Activated naive CD4-positive, alpha-beta T cell treated with Interleukin-2 at 50 U/mL for 16 hours (primary cell): Measurements from ENCODE around the gene PNPLA3.

Experiments used
- DNase-seq: peaks from one replicate; pipeline ENCODE4 v3.0.0-alpha.2; 2020

PNPLA3 gene

DNA sequence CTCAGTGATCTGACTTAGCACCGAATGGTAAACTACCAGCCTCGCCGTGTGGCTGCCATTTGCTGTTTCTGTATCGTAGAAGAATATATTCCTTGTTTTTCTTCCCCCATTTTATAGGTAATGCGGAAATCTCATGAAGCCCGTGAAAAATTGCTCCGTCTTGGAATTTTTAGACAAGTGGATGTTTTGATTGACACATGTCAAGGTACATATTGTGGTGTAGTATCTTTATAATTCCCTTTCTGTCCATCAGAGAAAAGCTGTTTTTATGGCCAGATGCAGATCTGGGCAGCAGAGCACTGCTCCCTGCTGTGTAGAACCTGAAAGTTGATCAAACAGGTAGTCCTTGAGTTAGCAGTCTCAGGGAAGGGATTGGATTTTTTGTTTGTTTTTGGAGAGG lies 45.0 kb downstream of the PNPLA3 start:
- DNase-seq = no peak

DNA sequence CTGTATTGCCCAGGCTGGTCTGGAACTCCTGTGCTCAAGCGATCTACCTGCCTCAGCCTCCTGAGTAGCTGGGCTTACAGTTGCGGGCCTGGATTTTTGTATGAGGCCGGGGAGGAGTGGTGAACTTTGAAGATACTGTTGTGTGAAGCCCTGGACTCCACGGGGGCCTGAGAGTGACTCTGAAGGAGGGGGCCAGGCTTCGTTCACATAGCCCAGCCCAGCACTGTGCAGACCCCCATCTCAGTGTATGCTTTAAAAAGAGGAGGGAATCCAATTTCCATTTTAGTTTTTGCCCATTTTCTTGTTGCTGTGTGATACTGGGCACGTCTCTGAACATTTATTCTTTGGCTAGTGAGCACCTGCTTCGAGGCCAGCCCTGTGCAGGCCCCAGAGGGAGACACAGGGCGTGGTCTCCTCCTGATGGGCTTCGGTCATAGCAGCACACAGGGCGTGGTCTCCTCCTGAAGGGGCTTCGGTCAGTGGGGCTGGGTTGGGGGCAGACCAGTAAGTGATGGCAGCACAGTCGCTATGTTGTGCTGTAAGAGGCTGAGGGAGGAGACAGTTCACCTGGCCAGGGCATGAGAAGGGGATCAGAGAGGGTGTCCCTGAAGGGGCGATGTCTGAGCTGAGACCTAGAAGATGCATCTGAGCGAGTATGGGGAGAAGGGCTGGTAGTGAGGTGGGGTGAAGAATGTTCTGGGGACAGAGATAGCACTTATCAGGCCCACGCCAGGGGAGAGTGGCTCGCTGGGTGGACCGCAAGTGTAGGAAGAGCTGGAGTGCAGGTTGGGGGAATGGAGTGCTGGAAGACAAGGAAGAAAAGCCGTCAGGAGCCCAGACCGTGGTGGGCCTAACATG lies 45.6 kb downstream of the PNPLA3 start:
- no peak for DNase-seq

DNA sequence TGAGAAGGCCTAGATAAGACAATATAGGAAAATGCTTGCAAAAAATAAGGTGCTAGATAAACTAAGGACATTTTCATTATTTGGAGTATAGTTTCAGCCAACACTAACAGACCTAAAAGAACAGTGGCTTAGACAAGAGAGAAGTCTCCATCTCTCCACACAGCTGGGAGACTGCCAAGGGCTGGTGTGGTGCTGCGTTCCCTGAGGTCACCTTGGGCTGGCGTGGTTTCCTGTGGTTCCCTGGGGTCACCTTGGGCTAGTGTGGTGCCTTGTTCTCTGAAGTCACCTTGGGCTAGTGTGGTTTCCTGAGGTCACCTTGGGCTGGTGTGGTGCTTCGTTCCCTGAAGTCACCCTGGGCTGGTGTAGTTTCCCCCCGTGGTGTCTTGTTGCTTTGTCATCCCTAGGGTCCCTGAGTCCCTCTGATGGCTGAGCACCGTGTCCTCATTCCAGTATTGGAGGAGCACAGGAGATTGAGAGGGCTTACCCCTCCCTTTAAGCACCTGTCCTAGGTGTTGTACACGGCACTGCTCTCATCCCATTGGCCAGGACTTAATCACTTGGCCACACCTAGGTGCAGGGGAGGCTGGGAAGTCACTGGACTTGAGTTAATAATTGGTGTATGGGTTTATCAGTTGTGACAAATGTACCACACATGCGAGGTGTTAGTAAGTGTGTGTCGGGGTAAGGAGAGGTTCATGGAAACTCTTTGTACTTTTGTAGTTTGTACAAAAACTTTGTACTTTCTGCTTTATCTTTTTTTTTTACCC lies 46.6 kb downstream of the PNPLA3 start:
- DNase-seq = no peak

DNA sequence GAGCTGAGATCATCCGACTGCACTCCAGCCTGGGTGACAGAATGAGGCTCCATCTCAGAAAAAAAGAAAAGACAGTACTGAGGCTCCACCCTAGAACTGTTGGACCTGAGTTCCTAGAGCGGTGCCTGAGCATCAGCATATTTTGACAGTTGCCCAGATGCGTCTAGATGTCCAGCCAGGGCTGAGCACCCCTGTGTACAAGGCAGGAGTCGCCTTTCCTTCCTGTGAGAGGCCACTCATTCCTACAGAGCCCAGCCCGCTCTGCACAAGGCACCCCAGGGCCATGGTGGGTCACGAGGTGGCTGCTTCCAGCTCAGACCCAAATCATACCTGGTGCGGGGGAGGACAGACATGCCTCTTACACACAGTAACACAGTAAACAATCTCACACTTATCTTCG lies 47.5 kb downstream of the PNPLA3 start:
- no peak for DNase-seq

DNA sequence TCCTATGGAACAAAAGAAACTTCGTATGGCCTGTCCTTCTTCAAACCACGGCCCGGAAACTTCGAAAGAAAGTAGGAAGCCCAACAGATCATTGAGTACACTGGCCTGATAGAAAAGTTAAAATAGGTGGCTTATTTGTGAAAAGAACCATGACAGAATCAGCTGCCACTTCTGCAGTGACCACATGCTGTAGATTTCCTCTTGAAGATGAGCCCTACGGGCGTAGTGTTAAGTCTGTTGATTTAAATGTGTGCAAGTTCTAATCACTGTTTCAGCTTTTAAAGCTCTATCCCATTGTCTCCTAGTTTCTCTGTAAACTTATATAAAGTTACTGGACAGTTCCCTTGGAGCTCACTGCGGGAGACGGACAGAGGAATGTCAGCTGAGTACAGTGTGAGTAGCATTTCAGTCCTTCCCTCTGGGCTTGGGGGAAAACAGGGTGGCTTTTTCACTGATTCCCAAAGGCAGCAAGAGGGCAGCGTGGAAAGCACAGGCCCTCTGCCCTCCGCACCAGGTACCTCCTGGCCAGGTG lies 49.4 kb downstream of the PNPLA3 start:
- no peak for DNase-seq

DNA sequence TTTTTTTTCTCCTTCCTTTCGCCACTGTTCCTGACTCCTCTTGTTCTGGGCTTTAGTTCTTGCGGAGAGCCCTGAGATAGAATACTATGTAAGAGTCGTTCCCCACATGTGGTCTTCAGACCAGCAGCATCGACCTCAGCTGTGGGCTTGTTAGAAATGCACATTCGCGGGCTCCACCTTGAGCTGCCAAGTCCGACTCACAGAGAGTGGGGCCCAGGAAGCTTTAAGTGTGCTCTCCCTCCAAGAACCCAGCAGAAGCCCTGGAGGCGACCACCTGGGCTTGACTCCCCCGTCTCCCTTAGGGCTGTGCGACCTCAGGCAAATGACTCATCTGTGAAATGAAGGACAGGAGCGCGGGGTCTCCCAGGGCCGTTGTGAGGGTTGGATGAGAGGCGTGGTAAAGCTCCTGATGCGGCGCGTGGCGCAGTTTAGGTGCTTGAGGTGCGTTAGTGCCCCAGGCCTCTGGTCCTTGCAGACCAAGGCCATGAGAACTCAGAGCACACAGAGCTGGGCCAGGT lies 50.5 kb downstream of the PNPLA3 start:
- DNase-seq = no peak

DNA sequence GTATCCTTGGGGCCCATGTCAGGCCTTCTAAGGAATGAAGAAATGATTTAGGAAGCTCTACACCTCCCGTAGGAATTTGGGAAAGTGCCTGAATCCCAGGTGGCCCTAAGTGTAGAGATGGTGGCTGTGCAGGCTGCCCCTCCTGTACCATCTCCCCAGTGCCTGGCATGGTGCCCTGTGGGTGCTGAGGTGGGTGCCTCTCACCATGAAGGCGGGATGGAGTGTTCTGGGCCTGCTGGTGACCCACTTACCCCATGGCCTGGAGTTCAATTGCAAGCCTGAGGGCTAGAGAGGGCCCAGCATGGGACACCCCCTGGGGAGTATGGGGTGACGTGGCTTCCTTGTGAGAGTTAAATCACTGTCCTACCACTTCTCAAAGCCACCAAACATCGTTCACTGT lies 51.4 kb downstream of the PNPLA3 start:
- DNase-seq = no peak

DNA sequence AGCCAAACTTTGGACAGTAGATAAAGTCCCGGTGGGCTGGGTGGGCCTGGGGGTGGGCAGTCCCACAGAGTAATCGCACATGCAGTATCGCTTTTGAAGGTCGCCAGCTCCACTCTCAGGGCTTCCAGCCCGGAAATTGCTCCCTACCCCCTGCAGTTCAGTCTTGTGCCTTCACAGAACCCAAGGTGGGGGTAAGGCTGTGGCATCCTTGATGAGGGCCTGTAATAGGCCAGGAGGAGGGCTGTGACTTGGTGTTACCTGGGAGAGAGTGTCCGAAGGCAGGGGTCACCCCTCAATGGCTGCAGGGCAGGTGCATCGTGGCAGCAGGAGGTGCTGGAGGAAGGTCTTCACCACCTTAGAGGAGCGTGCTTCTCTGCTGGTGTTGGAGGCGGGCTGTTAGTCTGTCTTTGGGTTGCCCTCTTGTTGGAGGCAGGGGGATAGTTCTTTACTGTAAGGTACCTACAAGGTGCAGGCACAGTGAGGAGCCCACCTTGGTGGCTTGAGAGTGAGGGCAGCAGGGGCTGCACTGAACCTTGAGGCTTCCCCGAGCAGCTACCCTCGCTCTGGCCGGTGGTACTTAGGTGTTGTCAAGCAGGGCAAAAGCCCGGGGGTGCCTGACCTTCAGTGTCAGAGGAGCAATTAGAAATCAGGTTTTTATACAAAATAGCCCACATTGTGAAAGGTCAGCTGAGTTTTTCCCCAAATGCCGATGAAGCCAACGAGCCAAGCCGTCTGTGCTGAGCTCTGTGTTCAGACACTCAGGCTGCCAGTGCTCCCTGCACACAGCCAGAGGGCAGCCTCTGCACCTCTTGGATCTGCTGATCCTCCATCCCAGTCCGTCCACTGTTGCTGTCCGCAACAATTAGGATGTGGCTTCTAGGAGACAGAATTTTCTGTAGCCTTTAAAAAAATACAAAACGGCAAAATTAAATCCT lies 53.5 kb downstream of the PNPLA3 start:
- no peak for DNase-seq

DNA sequence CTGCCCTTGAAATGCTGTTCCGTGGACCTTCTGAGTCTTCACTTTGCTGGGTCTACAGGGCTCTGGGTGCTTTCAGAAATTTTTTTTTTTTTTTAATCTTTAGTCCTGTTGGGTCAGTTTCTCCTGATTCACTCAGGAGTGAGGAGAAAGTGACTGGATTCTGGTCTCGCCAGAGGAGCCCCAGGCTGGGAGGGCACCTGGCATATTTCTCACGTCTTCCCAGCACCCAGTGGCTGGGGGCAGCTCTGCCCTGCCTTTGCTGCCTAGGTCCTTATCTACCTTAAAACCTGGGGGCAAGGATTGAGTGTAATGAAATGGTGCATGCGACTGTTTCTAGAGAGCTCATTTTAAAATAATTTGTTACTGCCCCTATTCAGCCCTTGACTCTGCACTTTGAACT lies 55.0 kb downstream of the PNPLA3 start:
- DNase-seq = no peak

DNA sequence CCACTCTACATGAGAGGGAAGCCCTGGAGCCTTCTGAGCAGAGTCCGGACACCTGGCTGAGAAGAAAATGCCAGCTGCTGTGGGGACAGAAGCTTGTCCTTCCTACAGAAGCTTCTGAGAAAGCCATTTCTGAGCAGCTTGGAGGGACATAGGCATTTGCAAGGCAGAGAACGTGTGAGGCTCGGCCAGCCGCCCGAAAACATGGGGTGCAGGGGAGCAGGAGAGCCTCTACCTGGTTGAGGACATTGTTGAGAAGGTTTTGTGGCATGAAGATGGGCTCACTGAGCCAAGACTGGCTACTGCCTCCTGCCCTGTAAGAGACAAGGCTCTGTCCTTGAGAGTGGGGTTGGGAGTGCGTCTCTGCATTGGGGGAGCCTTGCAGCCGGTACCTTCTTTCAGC lies 57.0 kb downstream of the PNPLA3 start:
- no peak for DNase-seq

DNA sequence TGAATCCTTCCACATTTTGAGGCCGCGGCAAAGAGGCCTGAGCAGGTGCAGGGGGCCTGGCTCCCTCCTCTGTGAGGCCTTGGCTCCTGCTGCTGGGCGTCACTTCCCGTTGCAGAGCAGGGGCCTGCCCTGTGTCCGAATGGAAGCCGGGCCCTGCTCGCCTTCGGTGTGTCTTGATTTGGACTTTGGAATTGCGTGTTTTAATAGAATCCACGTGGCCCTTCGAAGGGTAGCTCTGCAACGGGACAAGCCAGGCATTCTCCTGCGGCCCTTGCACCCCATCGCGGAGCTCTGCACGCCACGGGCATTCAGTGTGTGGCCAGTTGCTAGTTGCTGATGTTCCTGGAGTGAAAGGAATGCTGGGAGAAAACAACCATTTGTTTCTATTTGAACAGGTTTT lies 57.4 kb downstream of the PNPLA3 start:
- DNase-seq = no peak

DNA sequence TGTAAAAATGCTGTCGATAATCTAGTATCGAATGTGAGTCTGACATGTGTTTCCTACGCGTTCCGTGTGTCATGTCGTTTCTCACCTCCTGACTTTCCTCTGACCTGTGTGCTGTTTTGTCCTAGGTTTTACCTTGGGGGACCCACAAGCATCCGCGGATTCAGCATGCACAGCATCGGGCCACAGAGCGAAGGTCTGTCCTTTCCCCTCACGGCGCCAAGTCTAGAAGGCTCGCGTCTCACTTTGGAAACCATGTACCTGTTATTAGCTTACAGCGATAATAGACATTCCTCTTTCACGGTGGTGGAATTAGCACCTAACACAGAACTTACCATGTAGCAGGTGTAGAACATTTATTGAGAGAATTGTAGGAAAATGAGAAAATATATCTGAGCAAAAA lies 60.2 kb downstream of the PNPLA3 start:
- no peak for DNase-seq

DNA sequence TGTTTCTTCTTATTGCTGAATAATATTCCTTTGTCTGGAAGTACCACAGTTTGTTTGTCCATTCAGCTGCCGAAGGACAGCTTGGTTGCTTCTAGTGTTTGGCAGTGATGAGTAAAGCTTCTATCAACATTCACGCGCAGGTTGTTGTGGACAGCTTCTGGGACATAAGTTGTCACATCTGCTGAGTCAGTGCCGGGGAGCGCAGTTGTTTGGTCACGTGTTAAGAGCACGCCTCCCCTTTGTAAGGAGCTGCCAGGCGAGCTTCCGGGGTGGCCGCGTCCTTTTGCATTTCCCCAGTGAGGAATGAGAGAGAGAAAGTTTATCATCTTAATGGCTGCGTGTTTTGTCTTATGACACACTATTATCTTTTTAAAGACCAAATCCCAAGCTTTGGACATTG lies 61.9 kb downstream of the PNPLA3 start:
- no peak for DNase-seq

DNA sequence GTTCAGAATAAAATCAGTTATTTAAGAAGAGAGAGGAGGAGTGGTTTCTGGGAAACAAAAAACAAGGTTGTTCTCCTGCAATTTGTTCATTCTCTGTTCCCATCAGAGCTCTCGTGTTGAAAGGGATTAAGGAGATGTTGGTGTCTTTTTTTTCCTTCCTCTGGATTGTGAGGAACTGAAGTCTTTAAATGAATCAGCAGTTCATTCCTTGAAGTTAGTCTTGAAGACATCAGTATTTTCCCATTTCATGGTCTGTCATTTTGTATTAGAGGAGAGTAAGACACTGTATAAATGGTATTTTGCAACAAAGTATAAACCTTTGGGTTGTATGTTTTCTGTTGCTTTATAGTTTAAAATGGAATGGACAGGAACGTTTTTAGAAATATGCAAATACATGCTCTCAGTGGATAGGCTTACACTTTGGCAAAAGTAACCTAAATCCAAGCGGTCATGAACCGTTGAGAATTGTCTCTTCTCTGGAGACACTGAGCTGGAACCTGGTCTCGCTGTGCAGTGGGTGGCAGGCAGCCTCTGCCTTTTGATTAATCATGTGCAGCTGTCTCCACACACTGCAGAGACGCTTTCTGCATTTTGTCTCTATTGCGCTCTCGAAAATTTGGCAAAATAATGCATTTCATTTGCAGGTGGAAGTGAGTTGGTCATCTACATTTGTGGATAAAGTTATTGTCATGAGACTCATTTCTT lies 64.7 kb downstream of the PNPLA3 start:
- no peak for DNase-seq

DNA sequence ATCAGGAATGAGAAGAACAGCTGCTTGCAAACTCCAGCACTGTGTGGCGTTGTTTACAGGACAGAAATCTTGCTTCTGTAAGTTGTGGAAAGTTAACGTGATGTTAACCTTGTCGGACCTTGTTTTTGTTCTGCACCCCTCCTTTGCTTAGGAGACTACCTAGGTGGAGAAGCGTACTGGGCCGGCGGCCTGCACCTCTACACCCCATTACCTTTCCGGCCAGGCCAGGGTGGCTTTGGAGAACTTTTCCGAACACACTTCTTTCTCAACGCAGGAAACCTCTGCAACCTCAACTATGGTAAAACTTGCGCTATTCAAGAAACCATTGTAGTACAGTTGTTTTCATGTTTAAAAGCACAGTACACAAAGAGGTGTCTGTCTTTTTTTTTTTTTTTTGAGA lies 65.4 kb downstream of the PNPLA3 start:
- no peak for DNase-seq

DNA sequence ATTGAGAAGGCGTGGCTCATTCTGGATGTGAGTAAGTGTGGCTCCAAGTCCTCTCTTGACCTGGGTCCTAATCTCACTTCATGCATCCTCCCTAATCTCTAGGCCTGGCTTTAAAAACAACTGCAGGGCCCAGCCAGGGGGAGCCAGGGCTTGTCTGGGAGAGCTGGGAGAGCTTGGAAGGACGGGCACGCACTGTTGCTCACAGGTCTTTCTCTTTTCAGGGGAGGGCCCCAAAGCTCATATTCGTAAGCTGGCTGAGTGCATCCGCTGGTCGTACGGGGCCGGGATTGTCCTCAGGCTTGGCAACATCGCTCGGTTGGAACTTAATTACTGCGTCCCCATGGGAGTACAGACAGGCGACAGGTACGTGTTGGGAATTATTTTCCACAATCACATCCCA lies 66.4 kb downstream of the PNPLA3 start:
- DNase-seq = no peak

DNA sequence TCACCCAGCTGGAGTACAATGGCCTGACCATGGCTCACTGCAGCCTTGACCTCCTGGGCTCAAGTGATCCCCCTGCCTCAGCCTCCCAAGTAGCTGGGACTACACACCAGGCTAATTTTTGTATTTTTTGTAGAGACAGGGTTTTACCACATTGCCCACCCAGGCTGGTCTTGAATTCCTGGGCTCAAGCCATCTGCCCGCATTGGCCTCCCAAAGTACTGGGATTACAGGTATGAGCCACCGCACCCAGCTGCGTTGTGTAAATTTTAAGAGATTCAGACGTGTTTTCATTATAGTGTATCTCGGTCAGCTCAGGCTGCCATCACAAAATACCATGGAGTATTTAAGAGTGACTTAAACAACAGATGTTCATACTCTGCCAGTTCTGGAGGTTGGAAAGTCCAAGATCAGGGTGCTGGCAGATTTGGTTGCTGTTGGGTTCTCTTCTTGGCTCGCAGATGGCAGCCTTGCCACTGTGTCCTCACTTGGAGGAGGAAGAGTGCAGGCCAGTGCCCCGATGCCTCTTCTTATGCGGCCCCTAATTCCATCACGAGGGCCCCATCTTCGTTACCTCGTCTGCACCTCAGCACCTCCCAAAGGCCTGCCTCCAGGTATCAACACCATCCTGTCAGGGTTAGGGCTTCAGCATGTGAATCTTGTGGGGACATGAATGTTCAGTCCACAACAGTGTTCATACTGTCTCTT lies 67.9 kb downstream of the PNPLA3 start:
- DNase-seq = no peak

DNA sequence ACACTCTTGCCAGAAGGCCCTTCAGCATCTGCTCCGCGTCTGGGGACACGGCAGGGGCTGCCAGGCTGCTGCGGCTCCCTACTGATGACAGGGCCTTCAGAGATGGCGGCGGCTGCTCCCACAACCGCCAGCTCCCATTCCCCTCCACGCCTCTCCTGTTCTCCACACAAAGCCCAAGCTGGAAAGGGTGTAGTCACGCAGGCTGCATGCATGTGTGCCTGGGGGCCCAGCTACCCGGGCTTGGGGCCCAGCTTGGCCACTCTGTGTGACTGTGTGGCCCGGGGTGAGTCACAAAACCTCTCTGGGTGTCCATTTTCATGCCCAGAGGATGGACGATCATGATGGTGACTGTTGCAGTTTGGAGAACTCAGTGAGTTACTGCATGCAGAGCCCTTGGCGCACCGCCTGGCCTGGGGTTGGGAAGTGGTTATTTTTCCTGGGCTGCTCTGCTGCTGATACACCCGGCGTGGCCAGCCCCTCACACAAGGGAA lies 68.8 kb downstream of the PNPLA3 start:
- DNase-seq = no peak

DNA sequence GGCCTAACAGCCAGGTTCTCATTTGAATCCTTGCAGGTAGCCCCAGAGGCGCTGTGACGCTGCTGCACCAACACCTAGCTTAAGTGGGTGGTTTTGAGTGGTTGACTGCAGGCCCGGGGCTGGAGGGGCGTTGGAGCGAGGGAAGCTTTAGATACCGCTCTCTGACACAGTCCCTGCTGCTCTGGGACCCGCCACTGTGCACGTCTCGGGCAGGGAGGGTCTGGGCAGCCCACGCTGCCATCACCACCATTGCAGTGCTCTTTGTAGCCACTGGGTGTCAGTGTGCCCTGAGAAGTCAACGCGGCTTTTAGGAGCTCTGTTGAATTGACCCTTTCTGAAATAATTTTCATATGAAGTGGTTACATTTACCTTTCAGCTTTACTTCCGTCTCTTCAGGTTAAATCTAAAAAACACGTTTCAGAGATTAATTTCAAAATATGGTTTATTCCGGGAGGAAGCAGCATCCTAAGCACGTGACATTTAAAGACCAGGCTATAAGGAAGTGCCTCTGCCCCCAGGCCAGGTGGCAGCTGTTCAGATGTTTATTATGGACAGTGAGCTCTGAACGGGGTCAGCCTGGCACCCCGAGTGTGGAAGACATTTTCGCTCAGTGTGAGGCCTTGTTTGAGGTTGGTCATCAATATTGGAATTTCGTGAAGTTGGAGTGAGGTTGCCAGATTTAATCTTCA lies 69.6 kb downstream of the PNPLA3 start:
- peak; percentile 64 for DNase-seq

DNA sequence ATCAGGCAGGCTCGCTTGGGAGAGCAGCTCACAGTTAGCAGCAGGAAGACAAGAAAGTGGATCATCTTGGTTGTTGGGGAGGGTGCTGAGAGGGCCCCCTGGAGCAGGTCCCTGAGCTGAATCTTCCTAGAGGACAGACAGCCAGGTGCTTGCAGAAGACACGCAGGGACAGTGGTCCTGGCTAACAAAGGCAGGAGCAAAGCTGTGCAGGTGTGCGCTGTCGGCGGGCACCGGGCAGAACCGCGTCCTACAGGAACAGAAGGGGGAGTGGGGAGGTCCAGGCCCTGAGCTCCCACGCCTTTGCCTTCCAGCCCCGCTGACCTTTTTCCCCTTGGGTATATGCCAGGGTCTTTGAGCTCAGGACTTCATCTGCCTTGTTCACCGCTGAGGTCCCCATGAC lies 70.4 kb downstream of the PNPLA3 start:
- DNase-seq = no peak

DNA sequence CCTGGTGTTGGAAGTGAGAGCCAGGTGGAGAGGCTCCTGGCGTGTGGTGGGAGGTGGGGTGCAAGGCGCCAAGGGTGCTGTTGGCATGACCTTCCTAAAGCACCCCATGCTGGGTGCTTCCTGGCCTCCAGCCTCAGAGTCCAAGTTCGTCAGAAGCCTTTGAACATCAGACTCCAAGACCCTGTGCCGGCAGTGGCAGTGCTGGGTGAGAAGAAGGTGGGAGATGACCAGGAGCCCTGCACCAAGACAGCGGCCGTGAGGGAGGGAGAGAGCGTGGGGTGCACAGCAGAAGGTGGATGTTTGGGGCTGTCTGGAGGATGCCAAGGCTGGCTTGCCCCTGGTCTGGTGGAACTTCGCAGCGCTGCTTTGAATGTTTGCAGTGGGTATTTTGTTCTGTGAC lies 70.8 kb downstream of the PNPLA3 start:
- no peak for DNase-seq
